ENCODE measurements around the gene MAPKBP1. TPM values are rescaled to one million over a fixed set of nuclear protein-coding genes. Genes with fewer than 3 reads are reported as not detected.

The MAPKBP1 gene
- polyA plus RNA-seq, 2 donors, result 11.9 to 57.3 TPM

- Histone ChIP-seq H3K4me3 (ENCODE audit: low read depth in 1 of 2, low read length in 2 of 2) (no peak overlapping the region), H3K4me1 (ENCODE audit: control insufficient read depth in 2 of 2, insufficient read depth in 2 of 2, low read length in 1 of 2) (peaks cover 0 to 12% of the 10 kb centered on the region in 2 donors), H3K27ac (ENCODE audit: low read depth in 2 of 2, low read length in 1 of 2) (no peak overlapping the region), H3K9me3 (ENCODE audit: control insufficient read depth in 2 of 2, insufficient read depth in 1 of 2, low read depth in 1 of 2, low read length in 1 of 2) (no peaks in the 10 kb centered on the region), H3K36me3 (ENCODE audit: control insufficient read depth in 2 of 2, insufficient read depth in 2 of 2, low read length in 1 of 2) (peaks cover 18 to 57% of the 10 kb centered on the region in 2 donors), H3K27me3 (ENCODE audit: control insufficient read depth in 1 of 2, insufficient read depth in 2 of 2, low read length in 2 of 2) (no peaks in the 10 kb centered on the region)
- WGBS, 2 donors, result 88 to 90% methylated on average over 11 of the region's 11 CpGs
These were observed 38.6 kb downstream of the MAPKBP1 start for GRCh38 chr15:41812820-41813375.

GRCh38 chr15:41813426-41813825 is 39.1 kb downstream of the MAPKBP1 start:
- Histone ChIP-seq H3K27ac (ENCODE audit: low read depth in 2 of 2, low read length in 1 of 2) (no peak overlapping the region), H3K27me3 (ENCODE audit: control insufficient read depth in 1 of 2, insufficient read depth in 2 of 2, low read length in 2 of 2) (no peaks in the 10 kb centered on the region), H3K9me3 (ENCODE audit: control insufficient read depth in 2 of 2, insufficient read depth in 1 of 2, low read depth in 1 of 2, low read length in 1 of 2) (no peaks in the 10 kb centered on the region), H3K4me1 (ENCODE audit: control insufficient read depth in 2 of 2, insufficient read depth in 2 of 2, low read length in 1 of 2) (peaks cover 0 to 12% of the 10 kb centered on the region in 2 donors), H3K36me3 (ENCODE audit: control insufficient read depth in 2 of 2, insufficient read depth in 2 of 2, low read length in 1 of 2) (peaks cover 23 to 62% of the 10 kb centered on the region in 2 donors), H3K4me3 (ENCODE audit: low read depth in 1 of 2, low read length in 2 of 2) (no peak overlapping the region)
- WGBS, 2 donors, result 90 to 91% methylated on average over 8 of the region's 8 CpGs

GRCh38 chr15:41814534-41814933 is 40.2 kb downstream of the MAPKBP1 start:
- Histone ChIP-seq H3K36me3 (ENCODE audit: control insufficient read depth in 2 of 2, insufficient read depth in 2 of 2, low read length in 1 of 2) (peaks cover 30 to 71% of the 10 kb centered on the region in 2 donors), H3K27ac (ENCODE audit: low read depth in 2 of 2, low read length in 1 of 2) (no peak overlapping the region), H3K27me3 (ENCODE audit: control insufficient read depth in 1 of 2, insufficient read depth in 2 of 2, low read length in 2 of 2) (no peaks in the 10 kb centered on the region), H3K9me3 (ENCODE audit: control insufficient read depth in 2 of 2, insufficient read depth in 1 of 2, low read depth in 1 of 2, low read length in 1 of 2) (no peaks in the 10 kb centered on the region), H3K4me3 (ENCODE audit: low read depth in 1 of 2, low read length in 2 of 2) (no peak overlapping the region), H3K4me1 (ENCODE audit: control insufficient read depth in 2 of 2, insufficient read depth in 2 of 2, low read length in 1 of 2) (peaks cover 0 to 10% of the 10 kb centered on the region in 2 donors)
- WGBS, 2 donors, result 83 to 87% methylated on average over 5 of the region's 5 CpGs

- no peaks in the 10 kb centered on the region for H3K4me1 ChIP-seq (ENCODE audit: control insufficient read depth in 2 of 2, insufficient read depth in 2 of 2, low read length in 1 of 2)
- H3K36me3 ChIP-seq (ENCODE audit: control insufficient read depth in 2 of 2, insufficient read depth in 2 of 2, low read length in 1 of 2), result peaks cover 38 to 74% of the 10 kb centered on the region in 2 donors
- H3K4me3 ChIP-seq (ENCODE audit: low read depth in 1 of 2, low read length in 2 of 2), result no peak overlapping the region
- no peak overlapping the region for H3K27ac ChIP-seq (ENCODE audit: low read depth in 2 of 2, low read length in 1 of 2)
- WGBS, 2 donors, result 91 to 92% methylated on average over 5 to 9 of the region's 9 CpGs
- H3K27me3 ChIP-seq (ENCODE audit: control insufficient read depth in 1 of 2, insufficient read depth in 2 of 2, low read length in 2 of 2), result no peaks in the 10 kb centered on the region
- H3K9me3 ChIP-seq (ENCODE audit: control insufficient read depth in 2 of 2, insufficient read depth in 1 of 2, low read depth in 1 of 2, low read length in 1 of 2), result no peaks in the 10 kb centered on the region
These were observed 42.5 kb downstream of the MAPKBP1 start for GRCh38 chr15:41816788-41817187.

- Histone ChIP-seq H3K27me3 (ENCODE audit: control insufficient read depth in 1 of 2, insufficient read depth in 2 of 2, low read length in 2 of 2) (no peaks in the 10 kb centered on the region), H3K36me3 (ENCODE audit: control insufficient read depth in 2 of 2, insufficient read depth in 2 of 2, low read length in 1 of 2) (peaks cover 42 to 71% of the 10 kb centered on the region in 2 donors), H3K9me3 (ENCODE audit: control insufficient read depth in 2 of 2, insufficient read depth in 1 of 2, low read depth in 1 of 2, low read length in 1 of 2) (no peaks in the 10 kb centered on the region), H3K4me1 (ENCODE audit: control insufficient read depth in 2 of 2, insufficient read depth in 2 of 2, low read length in 1 of 2) (no peaks in the 10 kb centered on the region), H3K4me3 (ENCODE audit: low read depth in 1 of 2, low read length in 2 of 2) (no peak overlapping the region), H3K27ac (ENCODE audit: low read depth in 2 of 2, low read length in 1 of 2) (no peak overlapping the region)
- WGBS, 2 donors, result 86 to 90% methylated on average over 14 of the region's 14 CpGs
These were observed 43.0 kb downstream of the MAPKBP1 start for GRCh38 chr15:41817327-41817726.

GRCh38 chr15:41817781-41818180 is 43.5 kb downstream of the MAPKBP1 start:
- Histone ChIP-seq H3K36me3 (ENCODE audit: control insufficient read depth in 2 of 2, insufficient read depth in 2 of 2, low read length in 1 of 2) (peaks cover 40 to 71% of the 10 kb centered on the region in 2 donors), H3K9me3 (ENCODE audit: control insufficient read depth in 2 of 2, insufficient read depth in 1 of 2, low read depth in 1 of 2, low read length in 1 of 2) (no peaks in the 10 kb centered on the region), H3K4me1 (ENCODE audit: control insufficient read depth in 2 of 2, insufficient read depth in 2 of 2, low read length in 1 of 2) (no peaks in the 10 kb centered on the region), H3K4me3 (ENCODE audit: low read depth in 1 of 2, low read length in 2 of 2) (no peak overlapping the region), H3K27ac (ENCODE audit: low read depth in 2 of 2, low read length in 1 of 2) (no peak overlapping the region), H3K27me3 (ENCODE audit: control insufficient read depth in 1 of 2, insufficient read depth in 2 of 2, low read length in 2 of 2) (no peaks in the 10 kb centered on the region)
- 88 to 92% methylated on average over 6 of the region's 6 CpGs for WGBS, 2 donors

GRCh38 chr15:41819455-41820050 is 45.3 kb downstream of the MAPKBP1 start:
- Histone ChIP-seq H3K4me1 (ENCODE audit: control insufficient read depth in 2 of 2, insufficient read depth in 2 of 2, low read length in 1 of 2) (no peaks in the 10 kb centered on the region), H3K4me3 (ENCODE audit: low read depth in 1 of 2, low read length in 2 of 2) (no peak overlapping the region), H3K27ac (ENCODE audit: low read depth in 2 of 2, low read length in 1 of 2) (no peak overlapping the region), H3K27me3 (ENCODE audit: control insufficient read depth in 1 of 2, insufficient read depth in 2 of 2, low read length in 2 of 2) (no peaks in the 10 kb centered on the region), H3K36me3 (ENCODE audit: control insufficient read depth in 2 of 2, insufficient read depth in 2 of 2, low read length in 1 of 2) (peaks cover 41 to 72% of the 10 kb centered on the region in 2 donors), H3K9me3 (ENCODE audit: control insufficient read depth in 2 of 2, insufficient read depth in 1 of 2, low read depth in 1 of 2, low read length in 1 of 2) (no peaks in the 10 kb centered on the region)
- 83 to 86% methylated on average over 8 to 9 of the region's 9 CpGs for WGBS, 2 donors

GRCh38 chr15:41820791-41821423 is 46.6 kb downstream of the MAPKBP1 start:
- H3K36me3 ChIP-seq (ENCODE audit: control insufficient read depth in 2 of 2, insufficient read depth in 2 of 2, low read length in 1 of 2), result peaks cover 41 to 73% of the 10 kb centered on the region in 2 donors
- 62 to 65% methylated on average over 6 of the region's 6 CpGs for WGBS, 2 donors

GRCh38 chr15:41821831-41822230 is 47.5 kb downstream of the MAPKBP1 start:
- Histone ChIP-seq H3K4me3 (ENCODE audit: low read depth in 1 of 2, low read length in 2 of 2) (no peak overlapping the region), H3K4me1 (ENCODE audit: control insufficient read depth in 2 of 2, insufficient read depth in 2 of 2, low read length in 1 of 2) (no peaks in the 10 kb centered on the region), H3K27me3 (ENCODE audit: control insufficient read depth in 1 of 2, insufficient read depth in 2 of 2, low read length in 2 of 2) (no peaks in the 10 kb centered on the region), H3K36me3 (ENCODE audit: control insufficient read depth in 2 of 2, insufficient read depth in 2 of 2, low read length in 1 of 2) (peaks cover 41 to 69% of the 10 kb centered on the region in 2 donors), H3K27ac (ENCODE audit: low read depth in 2 of 2, low read length in 1 of 2) (no peak overlapping the region), H3K9me3 (ENCODE audit: control insufficient read depth in 2 of 2, insufficient read depth in 1 of 2, low read depth in 1 of 2, low read length in 1 of 2) (no peaks in the 10 kb centered on the region)
- 67 to 73% methylated on average over 4 of the region's 4 CpGs for WGBS, 2 donors

More at GRCh38 chr15:41820791-41821423, 46.6 kb downstream of the MAPKBP1 start:
- no peaks in the 10 kb centered on the region for H3K9me3 ChIP-seq (ENCODE audit: control insufficient read depth in 2 of 2, insufficient read depth in 1 of 2, low read depth in 1 of 2, low read length in 1 of 2)
- no peak overlapping the region for H3K4me3 ChIP-seq (ENCODE audit: low read depth in 1 of 2, low read length in 2 of 2)
- H3K27me3 ChIP-seq (ENCODE audit: control insufficient read depth in 1 of 2, insufficient read depth in 2 of 2, low read length in 2 of 2), result no peaks in the 10 kb centered on the region
- no peaks in the 10 kb centered on the region for H3K4me1 ChIP-seq (ENCODE audit: control insufficient read depth in 2 of 2, insufficient read depth in 2 of 2, low read length in 1 of 2)
- H3K27ac ChIP-seq (ENCODE audit: low read depth in 2 of 2, low read length in 1 of 2), result no peak overlapping the region
